Measurements from ENCODE around the gene PRICKLE4.

PRICKLE4 gene

DNA sequence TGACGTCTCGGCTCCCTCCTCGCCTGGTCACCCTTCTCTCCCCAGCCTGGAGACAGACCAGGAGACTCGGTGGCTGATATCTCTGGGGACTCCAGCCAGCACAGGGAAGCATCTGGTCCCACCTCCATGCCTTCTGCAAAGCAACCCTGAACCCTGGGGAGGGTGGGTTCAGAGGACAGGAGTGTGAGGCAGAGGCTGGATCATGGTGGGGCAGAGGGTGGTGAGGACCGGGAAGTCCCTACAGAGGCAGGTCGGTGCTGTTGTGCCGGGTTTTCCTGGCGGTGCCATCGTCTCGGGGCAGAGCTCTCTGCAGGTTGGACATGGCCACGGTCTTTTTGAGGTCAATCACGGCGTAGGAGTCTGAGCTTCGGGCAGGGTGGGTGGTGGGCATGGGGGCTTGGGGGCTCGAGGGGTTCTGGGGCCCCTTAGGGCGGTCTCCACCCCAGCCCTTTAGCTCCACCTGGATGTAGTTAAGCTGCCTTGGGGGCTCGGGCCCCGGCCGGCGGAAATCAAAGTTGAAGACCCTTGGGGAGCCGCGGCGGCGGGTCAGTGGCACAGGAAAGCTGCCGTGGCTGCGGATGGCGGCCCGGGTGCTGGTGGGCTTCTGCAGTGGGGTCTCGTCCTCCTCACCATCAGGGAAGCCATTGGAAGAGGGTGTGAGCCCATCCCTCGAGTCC lies 10.1 kb upstream of the PRICKLE4 start:
- H3K9ac ChIP-seq (ENCODE audit: low read length), result no peak overlapping the region
- no peak overlapping the region for H4K8ac ChIP-seq (ENCODE audit: low read length)
- no peak overlapping the region for H3K4me2 ChIP-seq (ENCODE audit: low read length, poor library complexity, severe bottlenecking)
- H3K14ac ChIP-seq (ENCODE audit: low read length in 2 of 2), result no peak overlapping the region
- no peaks in the 10 kb centered on the region for H3K9me3 ChIP-seq (ENCODE audit: control insufficient read depth, low read length)
- H3K4me1 ChIP-seq (ENCODE audit: control insufficient read depth, insufficient read depth, low read depth, low read length), result peaks cover 19% of the 10 kb centered on the region
- peaks cover 43 to 53% of the 10 kb centered on the region in 2 experiments for H3K36me3 ChIP-seq (ENCODE audit: control insufficient read depth in 1 of 2, insufficient read depth in 2 of 2, low read depth in 1 of 2, low read length in 2 of 2)
- H3K23ac ChIP-seq (ENCODE audit: low read length in 2 of 2), result no peak overlapping the region
- H3K4me3 ChIP-seq (ENCODE audit: insufficient read depth in 1 of 2, low read depth in 1 of 2, low read length in 2 of 2), result no peak overlapping the region
- H3K27ac ChIP-seq (ENCODE audit: low read length, poor library complexity, severe bottlenecking), result no peak overlapping the region
- no peak overlapping the region for H2BK5ac ChIP-seq (ENCODE audit: low read depth, low read length, poor library complexity, severe bottlenecking)
- peaks cover 3% of the 10 kb centered on the region for H3K79me1 ChIP-seq (replicated peaks; ENCODE audit: low read length, poor library complexity, severe bottlenecking)
- no peak overlapping the region for H2AK5ac ChIP-seq (ENCODE audit: low read length, severe bottlenecking)
- H2AFZ ChIP-seq (ENCODE audit: low read depth, low read length), result no peak overlapping the region
- no peak for DNase-seq
- H3K18ac ChIP-seq (ENCODE audit: low read depth in 1 of 2, low read length in 2 of 2), result no peak overlapping the region
- no peak overlapping the region for H2BK12ac ChIP-seq (ENCODE audit: low read length in 2 of 2)
- H3K27me3 ChIP-seq (ENCODE audit: control insufficient read depth in 1 of 2, insufficient read depth in 1 of 2, low read length in 2 of 2), result no peaks in the 10 kb centered on the region
- H2BK15ac ChIP-seq (ENCODE audit: low read depth, poor library complexity, severe bottlenecking), result no peak overlapping the region
- no peak overlapping the region for H2BK120ac ChIP-seq (ENCODE audit: low read depth, low read length)
- 95% methylated on average over 30 of the region's 30 CpGs for WGBS
- H3K4ac ChIP-seq (ENCODE audit: low read depth in 1 of 2, low read length in 2 of 2), result no peak overlapping the region
- H4K91ac ChIP-seq (ENCODE audit: low read length), result no peak overlapping the region

DNA sequence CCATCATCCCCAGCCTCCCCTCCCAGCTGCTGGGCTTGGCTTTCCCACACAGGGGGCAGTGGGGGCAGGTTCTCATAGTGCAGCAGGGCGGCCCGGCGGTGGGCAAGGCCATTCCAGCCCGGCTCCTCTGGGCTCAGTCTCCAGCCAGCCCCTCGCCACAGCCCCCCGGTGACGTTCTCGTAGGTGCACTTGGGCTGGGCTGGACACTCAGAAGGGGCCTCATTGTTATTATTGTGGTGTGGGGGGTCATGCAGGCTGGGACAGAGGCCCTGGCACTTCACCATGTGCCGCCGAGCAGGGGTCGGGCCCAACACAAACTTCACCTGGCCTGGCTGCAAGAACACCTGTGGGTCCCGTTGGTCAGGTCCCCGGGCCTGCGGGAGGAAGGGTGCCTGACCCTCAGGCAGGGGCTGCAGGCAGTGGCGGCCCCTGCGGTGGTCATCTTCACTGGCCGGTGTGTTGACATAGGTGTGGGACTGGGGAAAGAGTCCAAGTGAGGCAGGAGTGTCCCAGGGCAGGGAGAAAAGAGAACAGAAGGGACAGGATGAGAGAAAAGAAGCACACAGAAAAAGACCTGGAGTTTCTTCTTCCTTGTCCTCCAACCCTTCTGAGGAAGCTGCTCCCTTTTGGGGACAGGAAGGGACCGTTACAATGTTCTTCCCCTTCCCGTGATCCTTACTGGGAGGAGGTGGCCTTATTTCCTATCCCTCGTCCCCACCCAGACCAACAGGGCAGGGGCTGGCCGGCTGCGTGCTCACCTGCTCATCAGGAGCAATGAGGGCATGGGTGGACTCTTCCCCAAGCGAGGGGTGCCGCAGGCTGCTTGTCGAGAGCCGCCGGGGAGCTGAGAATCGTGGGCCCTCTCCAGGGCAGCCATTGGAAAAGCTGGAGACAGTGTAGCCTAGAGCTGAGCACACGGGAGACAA lies 9.3 kb upstream of the PRICKLE4 start:
- no peak overlapping the region for H3K27ac ChIP-seq (ENCODE audit: low read length, poor library complexity, severe bottlenecking)
- H2AK5ac ChIP-seq (ENCODE audit: low read length, severe bottlenecking), result no peak overlapping the region
- no peaks in the 10 kb centered on the region for H3K9me3 ChIP-seq (ENCODE audit: control insufficient read depth, low read length)
- no peak overlapping the region for H3K18ac ChIP-seq (ENCODE audit: low read depth in 1 of 2, low read length in 2 of 2)
- H4K8ac ChIP-seq (ENCODE audit: low read length), result no peak overlapping the region
- no peak overlapping the region for H2AFZ ChIP-seq (ENCODE audit: low read depth, low read length)
- H3K27me3 ChIP-seq (ENCODE audit: control insufficient read depth in 1 of 2, insufficient read depth in 1 of 2, low read length in 2 of 2), result no peaks in the 10 kb centered on the region
- 94% methylated on average over 29 of the region's 29 CpGs for WGBS
- H3K9ac ChIP-seq (ENCODE audit: low read length), result no peak overlapping the region
- peaks cover 19% of the 10 kb centered on the region for H3K4me1 ChIP-seq (ENCODE audit: control insufficient read depth, insufficient read depth, low read depth, low read length)
- no peak overlapping the region for H2BK120ac ChIP-seq (ENCODE audit: low read depth, low read length)
- no peak overlapping the region for H2BK5ac ChIP-seq (ENCODE audit: low read depth, low read length, poor library complexity, severe bottlenecking)
- no peak overlapping the region for H4K91ac ChIP-seq (ENCODE audit: low read length)
- no peak overlapping the region for H2BK15ac ChIP-seq (ENCODE audit: low read depth, poor library complexity, severe bottlenecking)
- no peak overlapping the region for H3K4me2 ChIP-seq (ENCODE audit: low read length, poor library complexity, severe bottlenecking)
- H2BK12ac ChIP-seq (ENCODE audit: low read length in 2 of 2), result no peak overlapping the region
- H3K36me3 ChIP-seq (ENCODE audit: control insufficient read depth in 1 of 2, insufficient read depth in 2 of 2, low read depth in 1 of 2, low read length in 2 of 2), result peaks cover 46 to 54% of the 10 kb centered on the region in 2 experiments
- H3K4me3 ChIP-seq (ENCODE audit: insufficient read depth in 1 of 2, low read depth in 1 of 2, low read length in 2 of 2), result no peak overlapping the region
- H3K14ac ChIP-seq (ENCODE audit: low read length in 2 of 2), result no peak overlapping the region
- H3K79me1 ChIP-seq (replicated peaks; ENCODE audit: low read length, poor library complexity, severe bottlenecking), result peaks cover 3% of the 10 kb centered on the region
- no peak overlapping the region for H3K23ac ChIP-seq (ENCODE audit: low read length in 2 of 2)
- H3K4ac ChIP-seq (ENCODE audit: low read depth in 1 of 2, low read length in 2 of 2), result no peak overlapping the region
- DNase-seq, result no peak

DNA sequence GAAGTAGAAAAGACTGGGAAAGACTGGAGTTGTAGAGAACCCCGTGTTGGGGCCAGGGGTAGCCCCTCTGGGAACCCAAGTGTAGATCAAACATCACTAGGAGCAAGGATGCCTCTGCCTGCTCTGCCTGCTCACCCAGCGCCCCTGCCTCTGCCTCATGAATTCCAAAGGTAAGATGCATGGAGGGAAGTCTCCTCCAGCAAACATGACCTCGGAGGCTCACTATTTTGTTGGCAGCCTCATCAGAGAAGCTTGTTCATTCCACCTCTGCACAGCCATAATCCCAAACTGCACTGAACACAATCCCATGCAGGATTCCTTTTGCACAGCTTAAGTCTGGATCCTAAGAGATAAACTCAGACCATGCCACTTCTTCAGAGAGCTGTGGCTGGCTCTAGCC lies 5.7 kb upstream of the PRICKLE4 start:
- H2BK12ac ChIP-seq (ENCODE audit: low read length in 2 of 2), result no peak overlapping the region
- H3K4me3 ChIP-seq (ENCODE audit: insufficient read depth in 1 of 2, low read depth in 1 of 2, low read length in 2 of 2), result no peak overlapping the region
- DNase-seq, result no peak
- no peak overlapping the region for H2AFZ ChIP-seq (ENCODE audit: low read depth, low read length)
- no peak overlapping the region for H4K91ac ChIP-seq (ENCODE audit: low read length)
- H3K4me1 ChIP-seq (ENCODE audit: control insufficient read depth, insufficient read depth, low read depth, low read length), result peaks cover 9% of the 10 kb centered on the region
- no peak overlapping the region for H2BK5ac ChIP-seq (ENCODE audit: low read depth, low read length, poor library complexity, severe bottlenecking)
- H4K8ac ChIP-seq (ENCODE audit: low read length), result no peak overlapping the region
- no peak overlapping the region for H3K4me2 ChIP-seq (ENCODE audit: low read length, poor library complexity, severe bottlenecking)
- no peak overlapping the region for H3K18ac ChIP-seq (ENCODE audit: low read depth in 1 of 2, low read length in 2 of 2)
- H2BK15ac ChIP-seq (ENCODE audit: low read depth, poor library complexity, severe bottlenecking), result no peak overlapping the region
- 98% methylated on average over 3 of the region's 3 CpGs for WGBS
- H3K27ac ChIP-seq (ENCODE audit: low read length, poor library complexity, severe bottlenecking), result no peak overlapping the region
- H3K9ac ChIP-seq (ENCODE audit: low read length), result no peak overlapping the region
- no peaks in the 10 kb centered on the region for H3K27me3 ChIP-seq (ENCODE audit: control insufficient read depth in 1 of 2, insufficient read depth in 1 of 2, low read length in 2 of 2)
- H3K23ac ChIP-seq (ENCODE audit: low read length in 2 of 2), result no peak overlapping the region
- H2BK120ac ChIP-seq (ENCODE audit: low read depth, low read length), result no peak overlapping the region
- peaks cover 14% of the 10 kb centered on the region for H3K79me1 ChIP-seq (replicated peaks; ENCODE audit: low read length, poor library complexity, severe bottlenecking)
- no peaks in the 10 kb centered on the region for H3K9me3 ChIP-seq (ENCODE audit: control insufficient read depth, low read length)
- H3K4ac ChIP-seq (ENCODE audit: low read depth in 1 of 2, low read length in 2 of 2), result no peak overlapping the region
- no peak overlapping the region for H3K14ac ChIP-seq (ENCODE audit: low read length in 2 of 2)
- peaks cover 56 to 60% of the 10 kb centered on the region in 2 experiments for H3K36me3 ChIP-seq (ENCODE audit: control insufficient read depth in 1 of 2, insufficient read depth in 2 of 2, low read depth in 1 of 2, low read length in 2 of 2)
- no peak overlapping the region for H2AK5ac ChIP-seq (ENCODE audit: low read length, severe bottlenecking)

DNA sequence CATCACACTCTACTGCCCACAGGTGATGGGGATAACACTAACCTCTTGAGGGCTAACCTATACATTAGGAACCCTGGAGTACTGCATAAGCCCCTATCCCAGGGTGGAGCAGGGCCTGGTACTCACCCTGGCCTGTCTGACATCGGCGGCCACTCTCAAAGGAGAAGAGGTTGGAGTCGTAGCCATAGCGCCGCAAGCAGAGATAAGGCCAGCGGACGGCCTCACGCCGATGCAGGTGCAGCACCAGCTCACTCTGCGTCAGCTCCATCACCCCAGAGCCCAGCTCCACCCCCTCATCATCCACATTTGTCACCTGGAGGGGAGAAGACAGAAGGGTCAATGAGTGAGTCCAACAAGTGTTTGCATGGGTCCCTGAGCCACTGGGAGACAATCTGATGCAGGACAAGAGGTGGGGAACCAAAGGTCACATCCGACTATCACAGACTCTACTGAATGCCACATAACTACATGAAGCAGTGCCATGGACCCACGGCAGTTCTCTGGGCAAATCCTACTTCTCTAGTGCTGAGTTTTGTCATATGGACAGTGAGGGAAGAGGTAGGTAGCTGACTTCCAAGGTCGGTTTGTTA lies 5.2 kb upstream of the PRICKLE4 start:
- Histone ChIP-seq H3K9me3 (ENCODE audit: control insufficient read depth, low read length) (no peaks in the 10 kb centered on the region), H3K27me3 (ENCODE audit: control insufficient read depth in 1 of 2, insufficient read depth in 1 of 2, low read length in 2 of 2) (no peaks in the 10 kb centered on the region), H2BK15ac (ENCODE audit: low read depth, poor library complexity, severe bottlenecking) (no peak overlapping the region), H3K79me1 (replicated peaks; ENCODE audit: low read length, poor library complexity, severe bottlenecking) (peaks cover 14% of the 10 kb centered on the region), H4K8ac (ENCODE audit: low read length) (no peak overlapping the region), H2BK5ac (ENCODE audit: low read depth, low read length, poor library complexity, severe bottlenecking) (no peak overlapping the region), H3K27ac (ENCODE audit: low read length, poor library complexity, severe bottlenecking) (no peak overlapping the region), H3K14ac (ENCODE audit: low read length in 2 of 2) (no peak overlapping the region), H3K23ac (ENCODE audit: low read length in 2 of 2) (no peak overlapping the region), H3K36me3 (ENCODE audit: control insufficient read depth in 1 of 2, insufficient read depth in 2 of 2, low read depth in 1 of 2, low read length in 2 of 2) (peaks cover 53 to 57% of the 10 kb centered on the region in 2 experiments), H3K4me2 (ENCODE audit: low read length, poor library complexity, severe bottlenecking) (no peak overlapping the region), H2BK12ac (ENCODE audit: low read length in 2 of 2) (no peak overlapping the region), H2BK120ac (ENCODE audit: low read depth, low read length) (no peak overlapping the region), H2AK5ac (ENCODE audit: low read length, severe bottlenecking) (no peak overlapping the region), H3K4ac (ENCODE audit: low read depth in 1 of 2, low read length in 2 of 2) (no peak overlapping the region), H3K4me3 (ENCODE audit: insufficient read depth in 1 of 2, low read depth in 1 of 2, low read length in 2 of 2) (no peak overlapping the region), H2AFZ (ENCODE audit: low read depth, low read length) (no peak overlapping the region), H3K9ac (ENCODE audit: low read length) (no peak overlapping the region), H3K4me1 (ENCODE audit: control insufficient read depth, insufficient read depth, low read depth, low read length) (peaks cover 9% of the 10 kb centered on the region), H4K91ac (ENCODE audit: low read length) (no peak overlapping the region), H3K18ac (ENCODE audit: low read depth in 1 of 2, low read length in 2 of 2) (no peak overlapping the region)
- DNase-seq, result no peak
- WGBS, result 94% methylated on average over 5 of the region's 13 CpGs
